Fibroblast of lung (primary cell): ENCODE data around the gene NT5DC1.

Source experiments
- EZH2 ChIP-seq: IDR thresholded peaks from 2 replicates; pipeline ENCODE4 v1.5.1; 2012; ENCODE audit warnings: low read length, control low read depth, mild to moderate bottlenecking; ENCODE audit errors: missing control alignments
- TF ChIP-seq, protein P1 (sequence below), 2 donors: IDR thresholded peaks in 1 of 2; conservative IDR thresholded peaks in 1 of 2; 1 replicate in 1 of 2; 2 replicates in 1 of 2; pipeline ENCODE4 v1.5.1; 2011 to 2012; ENCODE audit warnings: low read length in 2 of 2, control low read depth in 1 of 2, inconsistent platforms in 1 of 2, low read depth in 1 of 2, mild to moderate bottlenecking in 1 of 2

DNA sequence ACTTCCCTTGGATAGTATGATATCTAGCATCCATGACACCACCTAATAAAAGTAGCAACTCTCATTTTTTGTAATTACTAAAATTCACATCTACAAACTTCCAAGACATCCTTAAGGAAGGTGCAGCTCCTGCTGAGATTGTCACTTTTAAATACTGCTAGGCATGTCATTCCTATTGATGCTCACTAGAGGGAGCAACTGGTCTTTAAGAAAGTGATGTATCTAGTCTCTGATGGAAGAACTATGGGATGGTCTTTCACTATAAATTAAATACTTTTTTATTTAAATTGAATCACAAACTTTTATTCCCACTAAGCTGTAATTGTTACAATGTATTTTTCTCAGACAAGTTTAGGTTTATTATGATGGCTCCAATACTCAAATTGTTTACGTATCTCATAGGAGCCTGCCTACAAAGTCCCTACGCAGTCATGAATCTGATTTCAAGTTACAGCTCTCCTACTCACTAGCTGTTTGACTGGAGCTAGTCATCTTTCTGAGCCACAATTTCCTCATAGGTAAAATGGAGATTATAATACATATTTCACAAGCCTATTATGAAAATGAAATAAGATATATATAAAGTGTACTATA lies 187.1 kb downstream of the NT5DC1 start:
- TF ChIP-seq, protein P1, sequence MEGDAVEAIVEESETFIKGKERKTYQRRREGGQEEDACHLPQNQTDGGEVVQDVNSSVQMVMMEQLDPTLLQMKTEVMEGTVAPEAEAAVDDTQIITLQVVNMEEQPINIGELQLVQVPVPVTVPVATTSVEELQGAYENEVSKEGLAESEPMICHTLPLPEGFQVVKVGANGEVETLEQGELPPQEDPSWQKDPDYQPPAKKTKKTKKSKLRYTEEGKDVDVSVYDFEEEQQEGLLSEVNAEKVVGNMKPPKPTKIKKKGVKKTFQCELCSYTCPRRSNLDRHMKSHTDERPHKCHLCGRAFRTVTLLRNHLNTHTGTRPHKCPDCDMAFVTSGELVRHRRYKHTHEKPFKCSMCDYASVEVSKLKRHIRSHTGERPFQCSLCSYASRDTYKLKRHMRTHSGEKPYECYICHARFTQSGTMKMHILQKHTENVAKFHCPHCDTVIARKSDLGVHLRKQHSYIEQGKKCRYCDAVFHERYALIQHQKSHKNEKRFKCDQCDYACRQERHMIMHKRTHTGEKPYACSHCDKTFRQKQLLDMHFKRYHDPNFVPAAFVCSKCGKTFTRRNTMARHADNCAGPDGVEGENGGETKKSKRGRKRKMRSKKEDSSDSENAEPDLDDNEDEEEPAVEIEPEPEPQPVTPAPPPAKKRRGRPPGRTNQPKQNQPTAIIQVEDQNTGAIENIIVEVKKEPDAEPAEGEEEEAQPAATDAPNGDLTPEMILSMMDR (conservative IDR thresholded peaks at IDR 0.05 in 1 of 2, IDR thresholded peaks at IDR 0.05 in 1 of 2; ENCODE audit: low read depth in 1 of 2, low read length in 2 of 2) = peak; percentile 83 to 86
- TF ChIP-seq EZH2 = no peak
